ENCODE data around the gene ATP6V1B1.

GRCh38 chr2:70928366-70928765, 7.3 kb upstream of the ATP6V1B1 start:
- TF ChIP-seq, protein P1, sequence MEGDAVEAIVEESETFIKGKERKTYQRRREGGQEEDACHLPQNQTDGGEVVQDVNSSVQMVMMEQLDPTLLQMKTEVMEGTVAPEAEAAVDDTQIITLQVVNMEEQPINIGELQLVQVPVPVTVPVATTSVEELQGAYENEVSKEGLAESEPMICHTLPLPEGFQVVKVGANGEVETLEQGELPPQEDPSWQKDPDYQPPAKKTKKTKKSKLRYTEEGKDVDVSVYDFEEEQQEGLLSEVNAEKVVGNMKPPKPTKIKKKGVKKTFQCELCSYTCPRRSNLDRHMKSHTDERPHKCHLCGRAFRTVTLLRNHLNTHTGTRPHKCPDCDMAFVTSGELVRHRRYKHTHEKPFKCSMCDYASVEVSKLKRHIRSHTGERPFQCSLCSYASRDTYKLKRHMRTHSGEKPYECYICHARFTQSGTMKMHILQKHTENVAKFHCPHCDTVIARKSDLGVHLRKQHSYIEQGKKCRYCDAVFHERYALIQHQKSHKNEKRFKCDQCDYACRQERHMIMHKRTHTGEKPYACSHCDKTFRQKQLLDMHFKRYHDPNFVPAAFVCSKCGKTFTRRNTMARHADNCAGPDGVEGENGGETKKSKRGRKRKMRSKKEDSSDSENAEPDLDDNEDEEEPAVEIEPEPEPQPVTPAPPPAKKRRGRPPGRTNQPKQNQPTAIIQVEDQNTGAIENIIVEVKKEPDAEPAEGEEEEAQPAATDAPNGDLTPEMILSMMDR (IDR thresholded peaks at IDR 0.05; ENCODE audit: low read depth, low read length, poor library complexity, severe bottlenecking): no peak
- no peak for TF ChIP-seq EZH2phosphoT487 (IDR thresholded peaks at IDR 0.05; ENCODE audit: borderline replicate concordance, low read length)

Measured in DOHH2 (cell line).